Mesothelial cell of epicardium (in vitro differentiated cells): Measurements from ENCODE around the gene TBC1D21. TPM values are rescaled to one million over a fixed set of nuclear protein-coding genes. Genes with fewer than 3 reads are reported as not detected.

Experiments
- DNase-seq, 2 experiments: peaks; one replicate each; pipeline ENCODE4 v3.0.0; 2021; ENCODE audit warnings: low spot score in 2 of 2; ENCODE audit not compliant: unreplicated experiment in 2 of 2
- H3K27ac Mint-ChIP-seq: 2 replicates; pipeline ENCODE4 v1.8.0; 2021; ENCODE audit warnings: mixed read lengths
- H3K27me3 Mint-ChIP-seq: 2 replicates; pipeline ENCODE4 v1.8.0; 2021; ENCODE audit warnings: low read depth, mixed read lengths
- H3K36me3 Mint-ChIP-seq: 2 replicates; pipeline ENCODE4 v1.8.0; 2021; ENCODE audit warnings: mixed read lengths
- H3K4me1 Mint-ChIP-seq: 2 replicates; pipeline ENCODE4 v1.8.0; 2021; ENCODE audit warnings: mixed read lengths
- H3K4me3 Mint-ChIP-seq: 2 replicates; pipeline ENCODE4 v1.8.0; 2021; ENCODE audit warnings: mild to moderate bottlenecking, moderate library complexity, mixed read lengths
- H3K9me3 Mint-ChIP-seq: 2 replicates; pipeline ENCODE4 v1.8.0; 2021; ENCODE audit warnings: mixed read lengths
- CTCF ChIP-seq: fragments of 200-600 bp; sonication (generic); IDR thresholded peaks from one replicate; pipeline ENCODE4 v1.5.0; 2021; ENCODE audit warnings: antibody characterized with exemption; ENCODE audit not compliant: unreplicated experiment
- total RNA-seq: library from RNA; stranded (reverse); gene quantifications from 3 replicates; pipeline ENCODE4 v1.2.1, GENCODE V29; 2021

The TBC1D21 gene
- total RNA-seq, 1 donor from 2014 or later = not detected

GRCh38 chr15:73930790-73931281 lies 57.5 kb downstream of the TBC1D21 start:
- H3K27me3 Mint-ChIP-seq = no peaks in the 10 kb centered on the region
- H3K4me3 Mint-ChIP-seq = no peak overlapping the region
- no peak for DNase-seq
- H3K4me1 Mint-ChIP-seq = peaks cover 33% of the 10 kb centered on the region
- no peak overlapping the region for H3K27ac Mint-ChIP-seq
- H3K36me3 Mint-ChIP-seq = no peaks in the 10 kb centered on the region
- no peaks in the 10 kb centered on the region for H3K9me3 Mint-ChIP-seq
- no peak for TF ChIP-seq CTCF

- Mint-ChIP-seq H3K4me3 (no peak overlapping the region), H3K27me3 (no peaks in the 10 kb centered on the region), H3K4me1 (peaks cover 34% of the 10 kb centered on the region), H3K27ac (no peak overlapping the region), H3K36me3 (no peaks in the 10 kb centered on the region), H3K9me3 (no peaks in the 10 kb centered on the region)
- TF ChIP-seq CTCF = no peak
- DNase-seq = no peak
These were observed 58.1 kb downstream of the TBC1D21 start for GRCh38 chr15:73931441-73931840.

- Mint-ChIP-seq H3K4me3 (no peak overlapping the region), H3K27me3 (no peaks in the 10 kb centered on the region), H3K36me3 (no peaks in the 10 kb centered on the region), H3K9me3 (no peaks in the 10 kb centered on the region), H3K27ac (peak overlapping the region; percentile 39), H3K4me1 (peaks cover 41% of the 10 kb centered on the region)
- DNase-seq = no peak
- no peak for TF ChIP-seq CTCF
These were observed 59.2 kb downstream of the TBC1D21 start for GRCh38 chr15:73932381-73933191.

GRCh38 chr15:73934281-73934680 lies 60.9 kb downstream of the TBC1D21 start:
- no peak for TF ChIP-seq CTCF
- H3K9me3 Mint-ChIP-seq = no peaks in the 10 kb centered on the region
- H3K27me3 Mint-ChIP-seq = no peaks in the 10 kb centered on the region
- H3K27ac Mint-ChIP-seq = no peak overlapping the region
- H3K36me3 Mint-ChIP-seq = no peaks in the 10 kb centered on the region
- no peak overlapping the region for H3K4me3 Mint-ChIP-seq
- DNase-seq = no peak
- peaks cover 34% of the 10 kb centered on the region for H3K4me1 Mint-ChIP-seq

GRCh38 chr15:73935547-73935946 lies 62.2 kb downstream of the TBC1D21 start:
- no peaks in the 10 kb centered on the region for H3K27me3 Mint-ChIP-seq
- H3K27ac Mint-ChIP-seq = no peak overlapping the region
- H3K4me1 Mint-ChIP-seq = peaks cover 42% of the 10 kb centered on the region
- DNase-seq = no peak
- H3K4me3 Mint-ChIP-seq = no peak overlapping the region
- H3K9me3 Mint-ChIP-seq = no peaks in the 10 kb centered on the region
- H3K36me3 Mint-ChIP-seq = no peaks in the 10 kb centered on the region
- no peak for TF ChIP-seq CTCF
